KOPT-K1 (cell line): Measurements from ENCODE around the gene ZNF559.

Experiments
- H3K27ac ChIP-seq: fragments of 200-600 bp; sonication (generic); 2 replicates; pipeline ENCODE4 v1.5.1; 2016; ENCODE audit warnings: antibody characterized with exemption, mild to moderate bottlenecking, low read depth, low read length; ENCODE audit not compliant: poor library complexity, severe bottlenecking
- H3K36me3 ChIP-seq: fragments of 200-600 bp; sonication (generic); 2 replicates; pipeline ENCODE4 v1.5.1; 2017; ENCODE audit warnings: antibody characterized with exemption, mild to moderate bottlenecking, low read length, moderate library complexity; ENCODE audit not compliant: insufficient read depth
- H3K9me3 ChIP-seq: fragments of 200-600 bp; sonication (generic); 2 replicates; pipeline ENCODE4 v1.5.1; 2017; ENCODE audit warnings: antibody characterized with exemption, low read length, mild to moderate bottlenecking; ENCODE audit not compliant: insufficient read depth, poor library complexity, severe bottlenecking

Gene ZNF559

GRCh38 chr19:9324584-9324962 is 594 bp downstream of the ZNF559 start:
- H3K9me3 ChIP-seq: peaks cover 54% of the 10 kb centered on the region
- H3K27ac ChIP-seq: peak overlapping the region; percentile 72

GRCh38 chr19:9329999-9330398 is 6.0 kb downstream of the ZNF559 start:
- Histone ChIP-seq H3K9me3 (peaks cover 94% of the 10 kb centered on the region), H3K27ac (no peak overlapping the region), H3K36me3 (peaks cover 63% of the 10 kb centered on the region)

More at GRCh38 chr19:9324584-9324962, 594 bp downstream of the ZNF559 start:
- H3K36me3 ChIP-seq: peaks cover 22% of the 10 kb centered on the region; the same call in 1 of the 2 replicates

DNA sequence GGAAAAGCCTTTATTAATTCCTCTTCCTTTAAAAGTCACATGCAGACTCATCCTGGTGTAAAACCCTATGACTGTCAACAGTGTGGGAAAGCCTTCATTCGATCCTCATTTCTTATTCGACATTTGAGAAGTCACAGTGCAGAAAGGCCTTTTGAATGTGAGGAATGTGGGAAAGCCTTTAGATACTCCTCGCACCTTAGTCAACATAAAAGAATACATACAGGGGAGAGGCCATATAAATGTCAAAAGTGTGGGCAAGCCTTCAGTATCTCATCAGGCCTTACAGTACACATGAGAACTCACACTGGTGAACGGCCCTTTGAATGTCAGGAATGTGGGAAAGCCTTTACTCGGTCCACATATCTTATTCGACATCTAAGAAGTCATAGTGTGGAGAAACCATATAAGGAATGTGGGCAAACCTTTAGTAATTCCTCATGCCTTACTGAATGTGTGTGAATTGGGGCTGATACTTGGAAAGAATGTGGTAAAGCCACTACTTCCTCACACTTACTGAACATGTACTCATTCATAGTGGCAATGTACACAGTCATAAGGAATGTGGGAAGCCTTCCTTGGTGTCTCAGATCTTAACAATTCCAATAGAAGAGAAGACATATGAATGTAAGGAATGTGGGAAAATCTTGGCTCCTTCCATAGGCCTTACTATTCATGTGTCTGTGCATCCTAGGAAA is 18.8 kb downstream of the ZNF559 start:
- Histone ChIP-seq H3K9me3 (peaks cover 98% of the 10 kb centered on the region), H3K27ac (no peak overlapping the region), H3K36me3 (peaks cover 70% of the 10 kb centered on the region)

DNA sequence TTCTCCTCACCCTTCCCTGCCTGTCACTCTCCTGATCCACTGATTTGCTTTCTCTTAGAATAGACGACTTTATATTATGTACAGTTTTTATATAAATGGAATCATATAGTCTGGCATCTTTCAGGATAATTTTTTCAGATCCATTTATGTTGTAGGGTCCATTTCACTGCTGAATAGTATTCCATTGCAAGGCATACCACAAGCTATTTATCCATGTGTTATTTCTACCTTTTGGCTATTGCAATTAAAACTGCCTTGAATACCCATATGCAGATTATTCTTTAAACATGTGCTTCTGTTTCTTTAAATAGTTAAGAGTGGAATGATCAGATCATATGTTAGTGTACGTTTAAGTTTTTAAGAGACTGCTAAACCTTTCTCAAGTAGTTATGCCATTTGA is 21.0 kb downstream of the ZNF559 start:
- Histone ChIP-seq H3K36me3 (peaks cover 57% of the 10 kb centered on the region), H3K9me3 (peaks cover 97% of the 10 kb centered on the region)

DNA sequence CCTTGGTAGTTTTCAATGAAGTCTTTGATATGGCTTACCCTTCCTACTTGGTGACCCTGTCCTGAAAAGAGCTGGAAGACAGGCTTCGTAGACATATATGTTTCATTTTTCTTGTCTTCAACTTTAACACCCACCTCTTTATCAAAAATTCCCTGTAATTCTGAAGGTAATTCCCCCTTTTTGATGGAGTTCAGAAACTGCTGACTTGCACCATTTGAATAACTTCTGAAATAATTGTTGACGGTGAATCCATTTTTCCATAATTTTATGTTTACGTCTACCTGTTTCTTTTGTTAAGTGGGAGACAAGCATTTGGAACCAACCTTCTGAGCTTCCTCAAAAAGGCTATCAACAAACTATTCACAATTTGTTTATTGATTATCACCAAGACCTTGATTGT is 24.3 kb downstream of the ZNF559 start:
- Histone ChIP-seq H3K9me3 (peaks cover 93% of the 10 kb centered on the region), H3K27ac (no peak overlapping the region), H3K36me3 (peaks cover 25% of the 10 kb centered on the region)

More for the DNA sequence above, 21.0 kb downstream of the ZNF559 start:
- H3K27ac ChIP-seq: no peak overlapping the region

GRCh38 chr19:9348671-9349070 is 24.7 kb downstream of the ZNF559 start:
- H3K36me3 ChIP-seq: peaks cover 21% of the 10 kb centered on the region
- no peak overlapping the region for H3K27ac ChIP-seq
- H3K9me3 ChIP-seq: peaks cover 91% of the 10 kb centered on the region

- peaks cover 14% of the 10 kb centered on the region; the same call in 1 of the 2 replicates for H3K36me3 ChIP-seq
- H3K27ac ChIP-seq: no peak overlapping the region
- H3K9me3 ChIP-seq: peaks cover 79% of the 10 kb centered on the region
Measured at GRCh38 chr19:9352505-9352904, 28.5 kb downstream of the ZNF559 start.

- H3K9me3 ChIP-seq: peaks cover 79% of the 10 kb centered on the region
- H3K36me3 ChIP-seq: peaks cover 19% of the 10 kb centered on the region; the same call in 1 of the 2 replicates
- H3K27ac ChIP-seq: no peak overlapping the region
Measured at GRCh38 chr19:9353011-9353410, 29.0 kb downstream of the ZNF559 start.

GRCh38 chr19:9354651-9355050 is 30.7 kb downstream of the ZNF559 start:
- H3K27ac ChIP-seq: no peak overlapping the region
- peaks cover 73% of the 10 kb centered on the region for H3K9me3 ChIP-seq
- H3K36me3 ChIP-seq: peaks cover 14% of the 10 kb centered on the region; the same call in 1 of the 2 replicates

GRCh38 chr19:9362905-9363304 is 38.9 kb downstream of the ZNF559 start, which contains the start of gene ZNF177:
Gene ZNF177 (plus strand): TSS chr19:9363013. CDS start chr19:9378312, 15,299 bp downstream.
- H3K9me3 ChIP-seq: peaks cover 52% of the 10 kb centered on the region
- no peak within 1 kb of the TSS for H3K27ac ChIP-seq

GRCh38 chr19:9370738-9371619 is 47.0 kb downstream of the ZNF559 start:
- H3K36me3 ChIP-seq: no peaks in the 10 kb centered on the region
- H3K27ac ChIP-seq: no peak overlapping the region
- peaks cover 48% of the 10 kb centered on the region for H3K9me3 ChIP-seq

More at GRCh38 chr19:9362905-9363304, 38.9 kb downstream of the ZNF559 start, which contains the start of gene ZNF177:
- peaks cover 5% of the 10 kb centered on the region; the same call in 1 of the 2 replicates for H3K36me3 ChIP-seq

DNA sequence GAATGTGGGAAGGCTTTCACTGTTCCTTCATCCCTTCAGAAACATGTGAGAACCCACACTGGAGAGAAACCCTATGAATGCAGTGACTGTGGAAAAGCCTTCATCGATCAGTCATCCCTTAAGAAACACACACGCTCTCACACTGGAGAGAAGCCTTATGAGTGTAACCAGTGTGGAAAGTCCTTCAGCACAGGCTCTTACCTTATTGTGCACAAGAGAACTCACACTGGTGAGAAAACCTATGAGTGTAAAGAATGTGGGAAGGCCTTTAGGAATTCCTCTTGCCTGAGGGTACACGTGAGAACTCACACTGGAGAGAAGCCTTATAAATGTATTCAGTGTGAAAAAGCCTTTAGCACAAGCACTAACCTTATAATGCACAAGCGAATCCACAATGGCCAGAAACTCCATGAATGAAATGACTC is 57.4 kb downstream of the ZNF559 start:
- Histone ChIP-seq H3K9me3 (peaks cover 93% of the 10 kb centered on the region), H3K36me3 (peaks cover 70% of the 10 kb centered on the region), H3K27ac (no peak overlapping the region)
